ENCODE measurements around the gene TEDC1.

TEDC1 gene

DNA sequence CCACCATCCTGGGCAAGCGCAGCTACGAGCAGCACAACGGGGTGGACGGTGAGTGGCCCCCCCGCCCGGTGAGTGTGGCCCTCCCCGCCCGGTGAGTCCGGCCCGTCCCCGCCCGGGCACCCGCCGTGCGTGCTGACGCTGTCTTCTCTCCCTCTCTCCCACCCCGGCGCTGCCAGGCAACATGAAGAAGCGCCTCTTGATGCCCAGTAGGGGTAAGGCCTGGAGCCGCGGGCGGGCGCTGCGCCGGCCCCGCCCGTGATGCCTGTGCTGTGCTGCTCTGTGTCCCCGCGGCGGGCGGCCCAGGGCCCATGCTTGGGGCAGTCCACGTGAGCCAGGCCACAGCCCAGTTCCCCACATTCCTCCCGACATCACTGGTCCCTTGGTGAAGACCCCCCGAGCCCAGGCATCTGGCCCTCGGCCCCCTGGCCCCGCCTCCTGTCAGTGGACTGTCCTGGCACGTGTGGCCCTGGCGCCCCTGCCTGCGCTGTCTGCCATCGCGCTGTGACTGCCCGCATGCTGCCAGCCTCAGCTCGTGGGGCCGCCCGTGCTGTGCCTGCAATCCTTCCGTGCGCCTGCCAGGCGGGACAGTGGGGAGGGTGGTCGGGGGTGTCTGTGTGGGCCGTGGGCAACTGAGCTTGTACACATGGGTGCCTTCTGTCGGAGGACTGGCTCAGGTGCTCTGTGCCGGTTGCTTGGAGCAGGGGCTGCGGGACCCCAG is 24.4 kb upstream of the TEDC1 start:
- TF ChIP-seq, protein P1, sequence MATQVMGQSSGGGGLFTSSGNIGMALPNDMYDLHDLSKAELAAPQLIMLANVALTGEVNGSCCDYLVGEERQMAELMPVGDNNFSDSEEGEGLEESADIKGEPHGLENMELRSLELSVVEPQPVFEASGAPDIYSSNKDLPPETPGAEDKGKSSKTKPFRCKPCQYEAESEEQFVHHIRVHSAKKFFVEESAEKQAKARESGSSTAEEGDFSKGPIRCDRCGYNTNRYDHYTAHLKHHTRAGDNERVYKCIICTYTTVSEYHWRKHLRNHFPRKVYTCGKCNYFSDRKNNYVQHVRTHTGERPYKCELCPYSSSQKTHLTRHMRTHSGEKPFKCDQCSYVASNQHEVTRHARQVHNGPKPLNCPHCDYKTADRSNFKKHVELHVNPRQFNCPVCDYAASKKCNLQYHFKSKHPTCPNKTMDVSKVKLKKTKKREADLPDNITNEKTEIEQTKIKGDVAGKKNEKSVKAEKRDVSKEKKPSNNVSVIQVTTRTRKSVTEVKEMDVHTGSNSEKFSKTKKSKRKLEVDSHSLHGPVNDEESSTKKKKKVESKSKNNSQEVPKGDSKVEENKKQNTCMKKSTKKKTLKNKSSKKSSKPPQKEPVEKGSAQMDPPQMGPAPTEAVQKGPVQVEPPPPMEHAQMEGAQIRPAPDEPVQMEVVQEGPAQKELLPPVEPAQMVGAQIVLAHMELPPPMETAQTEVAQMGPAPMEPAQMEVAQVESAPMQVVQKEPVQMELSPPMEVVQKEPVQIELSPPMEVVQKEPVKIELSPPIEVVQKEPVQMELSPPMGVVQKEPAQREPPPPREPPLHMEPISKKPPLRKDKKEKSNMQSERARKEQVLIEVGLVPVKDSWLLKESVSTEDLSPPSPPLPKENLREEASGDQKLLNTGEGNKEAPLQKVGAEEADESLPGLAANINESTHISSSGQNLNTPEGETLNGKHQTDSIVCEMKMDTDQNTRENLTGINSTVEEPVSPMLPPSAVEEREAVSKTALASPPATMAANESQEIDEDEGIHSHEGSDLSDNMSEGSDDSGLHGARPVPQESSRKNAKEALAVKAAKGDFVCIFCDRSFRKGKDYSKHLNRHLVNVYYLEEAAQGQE (IDR thresholded peaks at IDR 0.05; ENCODE audit: low read depth), result no peak
- TF ChIP-seq RAD21 (IDR thresholded peaks at IDR 0.05; ENCODE audit: low read depth) (no peak), EGR1 (IDR thresholded peaks at IDR 0.05) (no peak), CEBPB (IDR thresholded peaks at IDR 0.05) (no peak), TEAD4 (IDR thresholded peaks at IDR 0.05) (no peak), ZBTB7A (IDR thresholded peaks at IDR 0.05; ENCODE audit: low read depth) (no peak), NFIC (IDR thresholded peaks at IDR 0.05) (0 out of 2 replicates have a peak, but pooled peaks have one; percentile 25), TCF12 (IDR thresholded peaks at IDR 0.05; ENCODE audit: low read depth) (peak; percentile 19; the same call in 1 of the 2 replicates), YY1 (IDR thresholded peaks at IDR 0.05; ENCODE audit: low read depth) (0 out of 2 replicates have a peak, but pooled peaks have one; percentile 11), FOXM1 (IDR thresholded peaks at IDR 0.05; ENCODE audit: borderline replicate concordance, low read depth) (no peak), TAF1 (IDR thresholded peaks at IDR 0.05; ENCODE audit: low read depth) (no peak; the same call in 1 of the 2 replicates), EP300 (IDR thresholded peaks at IDR 0.05; ENCODE audit: borderline replicate concordance) (no peak), CREB1 (IDR thresholded peaks at IDR 0.05; ENCODE audit: low read depth) (no peak)
- TF ChIP-seq, protein P2, sequence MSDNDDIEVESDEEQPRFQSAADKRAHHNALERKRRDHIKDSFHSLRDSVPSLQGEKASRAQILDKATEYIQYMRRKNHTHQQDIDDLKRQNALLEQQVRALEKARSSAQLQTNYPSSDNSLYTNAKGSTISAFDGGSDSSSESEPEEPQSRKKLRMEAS (IDR thresholded peaks at IDR 0.05), result no peak
- TF ChIP-seq, protein P3, sequence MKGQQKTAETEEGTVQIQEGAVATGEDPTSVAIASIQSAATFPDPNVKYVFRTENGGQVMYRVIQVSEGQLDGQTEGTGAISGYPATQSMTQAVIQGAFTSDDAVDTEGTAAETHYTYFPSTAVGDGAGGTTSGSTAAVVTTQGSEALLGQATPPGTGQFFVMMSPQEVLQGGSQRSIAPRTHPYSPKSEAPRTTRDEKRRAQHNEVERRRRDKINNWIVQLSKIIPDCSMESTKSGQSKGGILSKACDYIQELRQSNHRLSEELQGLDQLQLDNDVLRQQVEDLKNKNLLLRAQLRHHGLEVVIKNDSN (IDR thresholded peaks at IDR 0.05), result no peak

DNA sequence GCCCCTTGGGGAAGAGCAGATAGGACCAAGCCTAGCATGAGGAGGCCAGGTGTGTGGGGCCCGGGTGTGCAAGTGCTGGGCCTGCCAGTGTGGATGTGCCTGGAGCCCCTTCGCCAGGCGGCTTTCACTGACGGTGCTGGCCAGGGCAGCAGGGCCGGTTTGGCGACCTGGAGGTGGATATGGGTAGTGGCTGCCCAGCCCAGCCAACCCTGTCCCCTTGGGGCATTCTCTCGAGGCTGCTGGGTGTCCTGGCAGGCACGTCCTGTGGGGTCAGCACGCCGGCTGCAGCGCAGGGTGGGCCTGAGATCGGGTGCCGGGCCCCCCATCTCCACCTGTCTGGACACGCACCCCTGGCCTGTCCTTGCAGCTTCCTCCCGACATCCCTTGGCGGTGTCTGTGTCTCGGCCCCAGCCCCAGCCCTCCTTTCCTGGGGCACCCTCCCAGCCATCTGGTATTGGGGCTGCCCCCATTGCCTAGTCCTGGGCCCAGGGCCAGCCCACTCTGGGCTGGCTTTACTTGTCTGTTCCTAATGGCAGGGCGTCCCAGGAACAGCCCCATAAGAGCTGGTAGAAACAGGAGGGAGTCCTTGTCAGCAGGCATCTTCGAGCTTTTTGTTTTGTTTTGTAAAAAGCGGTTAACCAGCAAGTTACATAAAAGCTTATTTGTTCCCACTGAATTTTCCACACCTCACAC is 23.7 kb upstream of the TEDC1 start:
- peak; percentile 60; the same call in 1 of the 2 replicates for TF ChIP-seq NFIC (IDR thresholded peaks at IDR 0.05)
- 0 out of 2 replicates have a peak, but pooled peaks have one; percentile 30 for TF ChIP-seq EGR1 (IDR thresholded peaks at IDR 0.05)
- peak; percentile 56; the same call in 1 of the 2 replicates for TF ChIP-seq TCF12 (IDR thresholded peaks at IDR 0.05; ENCODE audit: low read depth)
- no peak for TF ChIP-seq CEBPB (IDR thresholded peaks at IDR 0.05)
- no peak for TF ChIP-seq TAF1 (IDR thresholded peaks at IDR 0.05; ENCODE audit: low read depth)
- peak; percentile 21; the same call in 1 of the 2 replicates for TF ChIP-seq TEAD4 (IDR thresholded peaks at IDR 0.05)
- no peak for TF ChIP-seq RAD21 (IDR thresholded peaks at IDR 0.05; ENCODE audit: low read depth)
- no peak for TF ChIP-seq CREB1 (IDR thresholded peaks at IDR 0.05; ENCODE audit: low read depth)
- TF ChIP-seq, protein P2 (IDR thresholded peaks at IDR 0.05), result peak; percentile 52; the same call in 1 of the 2 replicates
- no peak for TF ChIP-seq YY1 (IDR thresholded peaks at IDR 0.05; ENCODE audit: low read depth)
- no peak for TF ChIP-seq FOXM1 (IDR thresholded peaks at IDR 0.05; ENCODE audit: borderline replicate concordance, low read depth)
- no peak; the same call in 1 of the 2 replicates for TF ChIP-seq EP300 (IDR thresholded peaks at IDR 0.05; ENCODE audit: borderline replicate concordance)
- no peak; the same call in 1 of the 2 replicates for TF ChIP-seq ZBTB7A (IDR thresholded peaks at IDR 0.05; ENCODE audit: low read depth)
- TF ChIP-seq, protein P1 (IDR thresholded peaks at IDR 0.05; ENCODE audit: low read depth), result no peak
- TF ChIP-seq, protein P3 (IDR thresholded peaks at IDR 0.05), result no peak

DNA sequence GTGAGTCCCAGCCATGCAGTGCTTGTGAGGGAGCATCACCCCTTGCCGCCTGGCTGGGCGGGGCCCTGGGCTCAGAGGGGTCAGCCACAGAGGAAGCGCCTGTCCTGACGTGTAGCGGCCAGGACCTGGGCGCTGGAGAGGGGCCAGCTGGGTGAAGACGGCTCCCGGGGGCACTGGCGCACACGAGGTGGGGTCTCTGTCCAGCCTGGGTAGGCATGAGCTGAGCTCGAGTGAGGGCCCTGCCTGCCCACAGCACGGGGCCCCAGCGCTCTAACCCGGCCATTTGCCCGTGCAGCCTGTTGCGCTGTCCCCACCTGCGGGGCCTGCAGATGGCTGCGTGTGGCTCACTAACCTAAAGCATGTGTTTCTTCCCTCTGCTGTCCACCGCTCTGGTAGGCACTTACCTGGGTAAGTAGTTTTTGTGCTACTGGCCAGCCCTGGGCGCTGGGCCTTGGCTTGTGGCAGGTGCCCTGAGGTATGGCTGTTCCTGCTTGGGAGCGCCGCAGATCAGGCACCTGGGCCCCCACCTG is 23.0 kb upstream of the TEDC1 start:
- TF ChIP-seq, protein P3 (IDR thresholded peaks at IDR 0.05), result no peak
- TF ChIP-seq, protein P2 (IDR thresholded peaks at IDR 0.05), result no peak
- TF ChIP-seq TCF12 (IDR thresholded peaks at IDR 0.05; ENCODE audit: low read depth), result no peak
- TF ChIP-seq EP300 (IDR thresholded peaks at IDR 0.05; ENCODE audit: borderline replicate concordance), result no peak
- TF ChIP-seq YY1 (IDR thresholded peaks at IDR 0.05; ENCODE audit: low read depth), result no peak
- TF ChIP-seq RAD21 (IDR thresholded peaks at IDR 0.05; ENCODE audit: low read depth), result no peak
- TF ChIP-seq, protein P1 (IDR thresholded peaks at IDR 0.05; ENCODE audit: low read depth), result no peak
- TF ChIP-seq CEBPB (IDR thresholded peaks at IDR 0.05), result no peak
- no peak for TF ChIP-seq TAF1 (IDR thresholded peaks at IDR 0.05; ENCODE audit: low read depth)
- no peak for TF ChIP-seq EGR1 (IDR thresholded peaks at IDR 0.05)
- no peak for TF ChIP-seq FOXM1 (IDR thresholded peaks at IDR 0.05; ENCODE audit: borderline replicate concordance, low read depth)
- no peak for TF ChIP-seq ZBTB7A (IDR thresholded peaks at IDR 0.05; ENCODE audit: low read depth)
- no peak for TF ChIP-seq CREB1 (IDR thresholded peaks at IDR 0.05; ENCODE audit: low read depth)
- TF ChIP-seq TEAD4 (IDR thresholded peaks at IDR 0.05), result no peak
